ENCODE measurements around the gene ZNF782. TPM values are rescaled to one million over a fixed set of nuclear protein-coding genes. Genes with fewer than 3 reads are reported as not detected.

Gene ZNF782
- total and polyA plus RNA-seq, 2 donors (not counting 3 experiments of a cell fraction or from before 2014, with no cell fraction given) = 0.97 to 3.6 TPM

DNA sequence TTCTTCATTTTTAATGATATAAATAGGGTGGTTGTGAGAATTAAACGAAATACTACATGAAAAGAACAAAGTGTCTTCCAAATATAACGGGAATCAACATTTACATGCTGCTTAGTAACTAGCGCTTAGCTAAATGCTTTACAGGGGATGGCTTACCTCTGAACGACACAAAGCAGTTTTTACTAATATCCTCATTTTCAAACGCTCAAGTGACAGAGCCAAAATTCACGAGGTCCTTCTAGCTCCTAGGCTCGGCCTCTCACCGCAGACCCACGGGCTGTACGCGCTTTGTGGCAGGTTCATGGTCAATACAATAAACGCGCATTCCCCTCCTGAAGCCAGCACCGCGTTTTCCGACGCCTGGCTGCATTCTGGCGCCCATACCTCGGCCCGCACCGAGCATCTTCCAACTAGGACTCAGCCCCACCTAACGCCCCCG, 76.9 kb downstream of the ZNF782 start:
- Histone ChIP-seq H3K9me3 (replicated peaks; ENCODE audit: control insufficient read depth, insufficient read depth, low read length) (no peaks in the 10 kb centered on the region), H3K27ac (ENCODE audit: insufficient read depth, low read depth, low read length) (no peak overlapping the region), H3K79me2 (ENCODE audit: control insufficient read depth, insufficient read depth, low read length) (peaks cover 6% of the 10 kb centered on the region), H3K4me3 (replicated peaks in 1 of 3; ENCODE audit: insufficient read depth in 1 of 3, low read depth in 1 of 3, low read length in 3 of 3) (peak overlapping the region; percentile 58 to 95 (median 94)), H2AFZ (ENCODE audit: low read depth, low read length) (peak overlapping the region; percentile 72), H3K9me1 (replicated peaks; ENCODE audit: control insufficient read depth, extremely low read depth, insufficient read depth, low read length) (no peaks in the 10 kb centered on the region), H3K27me3 (ENCODE audit: control insufficient read depth in 2 of 2, insufficient read depth in 2 of 2, low read length in 2 of 2) (no peaks in the 10 kb centered on the region), H3K4me2 (ENCODE audit: insufficient read depth, low read length) (peak overlapping the region; percentile 96), H3K4me1 (ENCODE audit: control insufficient read depth, extremely low read depth, insufficient read depth, low read length) (peaks cover 6% of the 10 kb centered on the region), H4K20me1 (replicated peaks; ENCODE audit: control insufficient read depth, extremely low read depth, insufficient read depth, low read length) (no peaks in the 10 kb centered on the region), H3K36me3 (ENCODE audit: control insufficient read depth in 2 of 2, extremely low read depth in 1 of 2, insufficient read depth in 2 of 2, low read length in 2 of 2) (peaks cover 7 to 9% of the 10 kb centered on the region in 2 experiments), H3K9ac (replicated peaks; ENCODE audit: extremely low read depth, insufficient read depth, low read length) (peak overlapping the region; percentile 44)
- no TSS peak for BruUV-seq (replicated peaks)
- CTCF ChIA-PET = interaction anchor here (1.3 kb wide), 1 partner anchor 11 kb away, joined by 3 read pairs; no protein-coding TSS in a partner anchor
- peak; percentile 62 for FAIRE-seq
- POLR2A ChIA-PET = no interaction called here
- intact Hi-C loops (cut with micrococcal nuclease) = loop anchor here (5.0 kb wide), 2 partner anchors 75 to 90 kb away; partner anchors contain the start of gene ZNF782
- dilution Hi-C loops (cut with MboI; ENCODE audit: extremely low pct_ligation_motif_present, low sequenced_read_pairs) = no loop called here
- no peak for TF ChIP-seq POLR2A (IDR thresholded peaks at IDR 0.05; ENCODE audit: low read depth, low read length)
- TF ChIP-seq EZH2 (IDR thresholded peaks at IDR 0.05; ENCODE audit: borderline replicate concordance, low read depth, low read length, severe bottlenecking) = no peak
- TF ChIP-seq, protein P1, sequence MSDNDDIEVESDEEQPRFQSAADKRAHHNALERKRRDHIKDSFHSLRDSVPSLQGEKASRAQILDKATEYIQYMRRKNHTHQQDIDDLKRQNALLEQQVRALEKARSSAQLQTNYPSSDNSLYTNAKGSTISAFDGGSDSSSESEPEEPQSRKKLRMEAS (IDR thresholded peaks at IDR 0.05; ENCODE audit: insufficient read depth, insufficient read length) = no peak
- no peak for DNase-seq (ENCODE audit: low read depth, low spot score)

DNA sequence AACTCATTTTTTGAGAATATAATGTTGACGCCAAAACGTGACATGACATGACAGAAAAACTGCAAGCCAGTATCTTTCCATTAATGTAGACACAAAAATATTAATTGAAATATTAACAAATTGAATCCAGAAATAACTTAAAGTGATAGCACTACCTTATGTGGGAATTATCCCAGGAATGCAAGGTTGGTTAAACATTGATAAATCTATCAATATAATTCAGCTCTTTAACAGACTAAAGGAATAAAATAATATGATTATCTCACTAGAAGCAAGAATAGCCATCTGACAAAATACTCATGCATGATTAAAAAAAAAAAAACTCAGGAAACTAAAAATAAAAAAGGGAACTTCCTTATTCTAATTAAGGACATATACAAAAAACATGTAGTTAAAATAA, 83.2 kb downstream of the ZNF782 start:
- Histone ChIP-seq H3K79me2 (ENCODE audit: control insufficient read depth, insufficient read depth, low read length) (peaks cover 2% of the 10 kb centered on the region), H3K36me3 (ENCODE audit: control insufficient read depth in 2 of 2, extremely low read depth in 1 of 2, insufficient read depth in 2 of 2, low read length in 2 of 2) (peaks cover 13 to 14% of the 10 kb centered on the region in 2 experiments), H3K4me3 (replicated peaks in 1 of 3; ENCODE audit: insufficient read depth in 1 of 3, low read depth in 1 of 3, low read length in 3 of 3) (no peak overlapping the region), H3K9ac (replicated peaks; ENCODE audit: extremely low read depth, insufficient read depth, low read length) (no peak overlapping the region), H3K27ac (ENCODE audit: insufficient read depth, low read depth, low read length) (no peak overlapping the region), H3K27me3 (ENCODE audit: control insufficient read depth in 2 of 2, insufficient read depth in 2 of 2, low read length in 2 of 2) (no peaks in the 10 kb centered on the region), H4K20me1 (replicated peaks; ENCODE audit: control insufficient read depth, extremely low read depth, insufficient read depth, low read length) (peaks cover 2% of the 10 kb centered on the region), H2AFZ (ENCODE audit: low read depth, low read length) (no peak overlapping the region), H3K4me2 (ENCODE audit: insufficient read depth, low read length) (no peak overlapping the region), H3K9me1 (replicated peaks; ENCODE audit: control insufficient read depth, extremely low read depth, insufficient read depth, low read length) (no peaks in the 10 kb centered on the region), H3K4me1 (ENCODE audit: control insufficient read depth, extremely low read depth, insufficient read depth, low read length) (no peaks in the 10 kb centered on the region), H3K9me3 (replicated peaks; ENCODE audit: control insufficient read depth, insufficient read depth, low read length) (no peaks in the 10 kb centered on the region)
- BruUV-seq (replicated peaks) = no TSS peak
- FAIRE-seq (no peak), DNase-seq (ENCODE audit: low read depth, low spot score) (no peak)
- intact Hi-C loops (cut with micrococcal nuclease) (no loop called here), dilution Hi-C loops (cut with MboI; ENCODE audit: extremely low pct_ligation_motif_present, low sequenced_read_pairs) (no loop called here)
- POLR2A ChIA-PET = no interaction called here
- TF ChIP-seq POLR2A (IDR thresholded peaks at IDR 0.05; ENCODE audit: low read depth, low read length) (no peak), POLR2AphosphoS5 (IDR thresholded peaks at IDR 0.05; ENCODE audit: insufficient read depth, low read depth, low read length) (no peak), EZH2 (IDR thresholded peaks at IDR 0.05; ENCODE audit: borderline replicate concordance, low read depth, low read length, severe bottlenecking) (no peak)
- TF ChIP-seq, protein P2, sequence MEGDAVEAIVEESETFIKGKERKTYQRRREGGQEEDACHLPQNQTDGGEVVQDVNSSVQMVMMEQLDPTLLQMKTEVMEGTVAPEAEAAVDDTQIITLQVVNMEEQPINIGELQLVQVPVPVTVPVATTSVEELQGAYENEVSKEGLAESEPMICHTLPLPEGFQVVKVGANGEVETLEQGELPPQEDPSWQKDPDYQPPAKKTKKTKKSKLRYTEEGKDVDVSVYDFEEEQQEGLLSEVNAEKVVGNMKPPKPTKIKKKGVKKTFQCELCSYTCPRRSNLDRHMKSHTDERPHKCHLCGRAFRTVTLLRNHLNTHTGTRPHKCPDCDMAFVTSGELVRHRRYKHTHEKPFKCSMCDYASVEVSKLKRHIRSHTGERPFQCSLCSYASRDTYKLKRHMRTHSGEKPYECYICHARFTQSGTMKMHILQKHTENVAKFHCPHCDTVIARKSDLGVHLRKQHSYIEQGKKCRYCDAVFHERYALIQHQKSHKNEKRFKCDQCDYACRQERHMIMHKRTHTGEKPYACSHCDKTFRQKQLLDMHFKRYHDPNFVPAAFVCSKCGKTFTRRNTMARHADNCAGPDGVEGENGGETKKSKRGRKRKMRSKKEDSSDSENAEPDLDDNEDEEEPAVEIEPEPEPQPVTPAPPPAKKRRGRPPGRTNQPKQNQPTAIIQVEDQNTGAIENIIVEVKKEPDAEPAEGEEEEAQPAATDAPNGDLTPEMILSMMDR (IDR thresholded peaks at IDR 0.05; ENCODE audit: extremely low read depth in 1 of 2, insufficient read depth in 1 of 2, low read depth in 1 of 2, low read length in 2 of 2) = no peak
- CTCF ChIA-PET = no interaction called here
